ENCODE data around the gene ANKMY2.

GRCh38 chr7:16685535-16685934, 40.0 kb upstream of the ANKMY2 start:
- TF ChIP-seq CTCF (IDR thresholded peaks at IDR 0.05; ENCODE audit: poor library complexity, severe bottlenecking) (no peak), EZH2 (IDR thresholded peaks at IDR 0.05; ENCODE audit: borderline replicate concordance, insufficient read depth, low read length, poor library complexity, severe bottlenecking) (no peak), POLR2AphosphoS5 (IDR thresholded peaks at IDR 0.05) (no peak), EP300 (conservative IDR thresholded peaks at IDR 0.05; ENCODE audit: poor library complexity, severe bottlenecking) (no peak)
